Fibroblast of villous mesenchyme (primary cell): Measurements from ENCODE around the gene TPD52L1. TPM values are rescaled to one million over a fixed set of nuclear protein-coding genes. Genes with fewer than 3 reads are reported as not detected.
A peak's percentile ranks its signal among the peaks of the same experiment; 100 is the strongest.

Experiments used
- DNase-seq: peaks from one replicate; pipeline ENCODE4 v3.0.0-alpha.2; 2010; ENCODE audit warnings: low read depth
- H3K4me3 ChIP-seq: 2 replicates; pipeline ENCODE4 v1.5.1; 2011; ENCODE audit warnings: low read depth, mild to moderate bottlenecking, low read length
- CTCF ChIP-seq: IDR thresholded peaks from 2 replicates; pipeline ENCODE4 v1.5.1; 2012; ENCODE audit warnings: low read depth, mild to moderate bottlenecking, low read length; ENCODE audit not compliant: insufficient read depth
- total RNA-seq: library from RNA; depleted of rRNA; stranded (reverse); fragments of >200 nt; gene quantifications from 2 replicates; pipeline ENCODE4 v1.2.3, GENCODE V29; 2012

Gene TPD52L1
- total RNA-seq, 1 donor = 9.9 TPM

- no peak overlapping the region for H3K4me3 ChIP-seq
- TF ChIP-seq CTCF = no peak
- DNase-seq = no peak
These were observed 65.9 kb downstream of the TPD52L1 start for GRCh38 chr6:125219361-125219895.

GRCh38 chr6:125220712-125221111 is 67.1 kb downstream of the TPD52L1 start:
- DNase-seq = no peak
- no peak overlapping the region for H3K4me3 ChIP-seq
- no peak for TF ChIP-seq CTCF

GRCh38 chr6:125222531-125223455 is 69.2 kb downstream of the TPD52L1 start:
- no peak for TF ChIP-seq CTCF
- no peak overlapping the region for H3K4me3 ChIP-seq
- DNase-seq = no peak

GRCh38 chr6:125224231-125224861 is 70.8 kb downstream of the TPD52L1 start:
- peak; percentile 8 for DNase-seq
- no peak for TF ChIP-seq CTCF
- no peak overlapping the region for H3K4me3 ChIP-seq

GRCh38 chr6:125227244-125227643 is 73.7 kb downstream of the TPD52L1 start:
- no peak for DNase-seq
- no peak overlapping the region for H3K4me3 ChIP-seq
- no peak for TF ChIP-seq CTCF

GRCh38 chr6:125228981-125229479 is 75.5 kb downstream of the TPD52L1 start:
- peak overlapping the region; percentile 1 for H3K4me3 ChIP-seq
- peak; percentile 5 for DNase-seq
- no peak for TF ChIP-seq CTCF
